B cell (primary cell): ENCODE results near the gene ENG. TPM values are rescaled to one million over a fixed set of nuclear protein-coding genes. Genes with fewer than 3 reads are reported as not detected.
A peak's percentile ranks its signal among the peaks of the same experiment; 100 is the strongest.

Source experiments
- ATAC-seq: fragments of 200-7000 bp; cut with Tn5 transposase; one replicate; pipeline ENCODE4 v1.10.0; 2021; ENCODE audit warnings: low read depth, mild to moderate bottlenecking, moderate number of reproducible peaks, moderate library complexity
- CTCF ChIA-PET: fragments of 350-600 bp; sonication (Branson Sonifier 250); formaldehyde crosslinking; loops from one replicate; lab custom pipeline; 2021; ENCODE audit warnings: antibody characterized with exemption, inconsistent platforms; lab: Charles Lee
- POLR2A ChIA-PET: fragments of 350-600 bp; sonication (Branson Sonifier 250); formaldehyde crosslinking; loops from one replicate; lab custom pipeline; 2021; ENCODE audit warnings: antibody characterized with exemption; lab: Charles Lee
- DNase-seq: peaks from one replicate; pipeline ENCODE4 v3.0.0; 2013
- H2AFZ ChIP-seq: 2 replicates; pipeline ENCODE4 v1.6.1; 2012; ENCODE audit warnings: mild to moderate bottlenecking, low read depth, low read length; ENCODE audit not compliant: insufficient read depth, poor library complexity, severe bottlenecking
- H3K27ac ChIP-seq, 2 donors: 1 replicate in 1 of 2; 2 replicates in 1 of 2; pipeline ENCODE4 v1.5.1; 2012 to 2013; ENCODE audit warnings: low read length in 2 of 2, mild to moderate bottlenecking in 2 of 2, moderate library complexity in 1 of 2
- H3K27me3 ChIP-seq, 4 experiments: fragments of 200-600 bp in 1 of 4; sonication (generic) in 1 of 4; replicated peaks in 1 of 4; 1 replicate in 2 of 4; 2 replicates in 2 of 4; pipeline versions ENCODE4 v1.6.1 to v1.7.0; 2013 to 2016; ENCODE audit warnings: low read length in 3 of 4, mild to moderate bottlenecking in 2 of 4, mixed read lengths in 1 of 4, moderate library complexity in 1 of 4; ENCODE audit not compliant: insufficient read depth in 4 of 4, control insufficient read depth in 3 of 4; ENCODE audit errors: control extremely low read depth in 1 of 4
- H3K36me3 ChIP-seq, 2 experiments: replicated peaks in 1 of 2; 1 replicate in 1 of 2; 2 replicates in 1 of 2; pipeline versions ENCODE4 v1.6.1 to v1.7.1; 2013; ENCODE audit warnings: low read length in 1 of 2; ENCODE audit not compliant: insufficient read depth in 2 of 2, control insufficient read depth in 1 of 2; ENCODE audit errors: control extremely low read depth in 1 of 2, extremely low read depth in 1 of 2
- H3K4me1 ChIP-seq, 2 donors: fragments of 200-600 bp in 1 of 2; sonication (generic) in 1 of 2; 1 replicate in 1 of 2; 2 replicates in 1 of 2; pipeline versions ENCODE4 v1.5.1 to v1.6.1; 2013 to 2017; ENCODE audit warnings: low read length in 2 of 2; ENCODE audit not compliant: control insufficient read depth in 2 of 2, insufficient read depth in 2 of 2
- H3K4me2 ChIP-seq: replicated peaks from 2 replicates; pipeline ENCODE3; 2012; ENCODE audit warnings: mild to moderate bottlenecking, low read depth, low read length; ENCODE audit not compliant: poor library complexity, severe bottlenecking
- H3K4me3 ChIP-seq, 5 experiments: fragments of 200-600 bp in 1 of 5; sonication (generic) in 1 of 5; 1 replicate in 3 of 5; 2 replicates in 2 of 5; pipeline versions ENCODE4 v1.5.1 to v1.7.0; 2011 to 2016; ENCODE audit warnings: low read length in 4 of 5, mild to moderate bottlenecking in 4 of 5, low read depth in 2 of 5, control low read depth in 1 of 5, moderate library complexity in 1 of 5; ENCODE audit not compliant: insufficient read depth in 1 of 5; ENCODE audit errors: control extremely low read depth in 1 of 5, extremely low read depth in 1 of 5
- H3K79me2 ChIP-seq: fragments of 200-600 bp; sonication (generic); one replicate; pipeline ENCODE4 v1.6.0; 2016; ENCODE audit warnings: low read length; ENCODE audit not compliant: control insufficient read depth, insufficient read depth
- H3K9ac ChIP-seq: fragments of 200-600 bp; sonication (generic); 2 replicates; pipeline ENCODE4 v1.6.1; 2017; ENCODE audit warnings: mild to moderate bottlenecking, low read length, moderate library complexity
- H3K9me3 ChIP-seq, 3 donors: one replicate each; pipeline versions ENCODE4 v1.6.1 to v1.7.1; 2013; ENCODE audit warnings: low read length in 2 of 3; ENCODE audit not compliant: control insufficient read depth in 2 of 3, insufficient read depth in 1 of 3; ENCODE audit errors: control extremely low read depth in 1 of 3
- H4K20me1 ChIP-seq: 2 replicates; pipeline ENCODE4 v1.6.0; 2012; ENCODE audit warnings: mild to moderate bottlenecking, low read length; ENCODE audit not compliant: insufficient read depth, control insufficient read depth, poor library complexity, severe bottlenecking
- H3K27ac Mint-ChIP-seq: one replicate; pipeline ENCODE4 v1.8.0; 2021; ENCODE audit warnings: mixed read lengths
- H3K27me3 Mint-ChIP-seq: one replicate; pipeline ENCODE4 v1.8.0; 2021; ENCODE audit warnings: mixed read lengths
- H3K4me1 Mint-ChIP-seq: one replicate; pipeline ENCODE4 v1.8.0; 2021; ENCODE audit warnings: mixed read lengths
- H3K4me3 Mint-ChIP-seq: one replicate; pipeline ENCODE4 v1.8.0; 2021; ENCODE audit warnings: mixed read lengths
- H3K9me3 Mint-ChIP-seq: one replicate; pipeline ENCODE4 v1.8.0; 2022; ENCODE audit warnings: mixed read lengths; ENCODE audit not compliant: insufficient read depth
- CTCF ChIP-seq: fragments of 200-600 bp; IDR thresholded peaks from one replicate; pipeline ENCODE4 v1.8.0; 2022; ENCODE audit warnings: antibody characterized with exemption, mild to moderate bottlenecking
- EZH2 ChIP-seq: IDR thresholded peaks from 2 replicates; pipeline ENCODE4 v1.6.1; 2012; ENCODE audit warnings: borderline replicate concordance, low read depth, mild to moderate bottlenecking, moderate library complexity, low read length; ENCODE audit not compliant: insufficient read depth, poor library complexity, severe bottlenecking
- WGBS: methylation state at CpG from one replicate; pipeline ENCODE4 v1.1.5; 2013; ENCODE audit warnings: missing lambda C conversion rate; ENCODE audit not compliant: insufficient coverage; 5-methylcytosine and 5-hydroxymethylcytosine counted together
- intact Hi-C: fragments of 100-400 bp; cut with micrococcal nuclease; formaldehyde crosslinking; loops from one replicate; pipeline ENCODE4 v1.10.0; 2022
- polyA plus RNA-seq: library from polyadenylated mRNA; depleted of rRNA; stranded (reverse); fragments of >200 nt; gene quantifications from 2 replicates; pipeline ENCODE4 v1.2.3, GENCODE V29; 2012
- total RNA-seq, 2 donors: library from RNA; stranded (reverse); fragments of 120-200 nt in 1 of 2; gene quantifications; 1 replicate in 1 of 2; 2 replicates in 1 of 2; pipeline versions ENCODE4 v1.2.3 to v1.2.4, GENCODE V29; 2013 to 2022

ENG gene
- total and polyA plus RNA-seq, 2 donors (not counting 1 experiment from before 2014, with no cell fraction given), result 5.4 to 12.6 TPM

- Histone ChIP-seq H4K20me1 (peaks cover 27% of the 10 kb centered on the region), H2AFZ (no peak overlapping the region), H3K27ac (peak overlapping the region in 1 of 2 donors; percentile 57), H3K36me3 (peaks cover 0 to 27% of the 10 kb centered on the region in 2 experiments), H3K4me3 (no peak overlapping the region), H3K27me3 (no peaks in the 10 kb centered on the region), H3K4me1 (peaks cover 20 to 29% of the 10 kb centered on the region in 2 donors), H3K9me3 (no peaks in the 10 kb centered on the region), H3K79me2 (peaks cover 16% of the 10 kb centered on the region), H3K9ac (no peak overlapping the region), H3K4me2 (no peak overlapping the region)
- ATAC-seq (no peak), DNase-seq (no peak)
- H3K4me1 Mint-ChIP-seq, result peaks cover 33% of the 10 kb centered on the region
- H3K27ac Mint-ChIP-seq, result peak overlapping the region; percentile 41
- no peaks in the 10 kb centered on the region for H3K9me3 Mint-ChIP-seq
- no peak overlapping the region for H3K4me3 Mint-ChIP-seq
- POLR2A ChIA-PET, result interaction anchor here (0.7 to 2.3 kb wide), 4 partner anchors 8 to 208 kb away, joined by 5 to 10 read pairs (median 6); no protein-coding TSS in a partner anchor
- CTCF ChIA-PET, result interaction anchor here (0.9 kb wide), 1 partner anchor 75 kb away, joined by 3 read pairs; no protein-coding TSS in a partner anchor
- 86% methylated on average over 10 of the region's 14 CpGs for WGBS
- H3K27me3 Mint-ChIP-seq, result no peaks in the 10 kb centered on the region
- intact Hi-C loops, result no loop called here
- no peak for TF ChIP-seq CTCF
These were observed 60.3 kb downstream of the ENG start for GRCh38 chr9:127794001-127794791.

- H3K4me3 ChIP-seq, result no peak overlapping the region
- no peak overlapping the region for H2AFZ ChIP-seq
- Mint-ChIP-seq H3K27ac (peak overlapping the region; percentile 65), H3K9me3 (no peaks in the 10 kb centered on the region), H3K4me1 (peaks cover 36% of the 10 kb centered on the region), H3K4me3 (no peak overlapping the region), H3K27me3 (no peaks in the 10 kb centered on the region)
- 91% methylated on average over 6 of the region's 8 CpGs for WGBS
- peaks cover 37% of the 10 kb centered on the region for H4K20me1 ChIP-seq
- H3K27ac ChIP-seq, result peak overlapping the region in 1 of 2 donors; percentile 3
- POLR2A ChIA-PET, result interaction anchor here (2.3 kb wide), 1 partner anchor 9 kb away, joined by 6 read pairs; no protein-coding TSS in a partner anchor
- peaks cover 20 to 26% of the 10 kb centered on the region in 2 donors for H3K4me1 ChIP-seq
- no peak overlapping the region for H3K9ac ChIP-seq
- peaks cover 0 to 37% of the 10 kb centered on the region in 2 experiments for H3K36me3 ChIP-seq
- intact Hi-C loops, result no loop called here
- H3K27me3 ChIP-seq, result no peaks in the 10 kb centered on the region
- peaks cover 26% of the 10 kb centered on the region for H3K79me2 ChIP-seq
- H3K9me3 ChIP-seq, result no peaks in the 10 kb centered on the region
- CTCF ChIA-PET, result interaction anchor here (0.7 to 2.1 kb wide), 5 partner anchors 17 to 128 kb away, joined by 3 to 14 read pairs (median 4); partner anchors contain the start of gene TOR2A
- TF ChIP-seq CTCF (no peak), EZH2 (no peak)
- DNase-seq, result no peak
- no peak for ATAC-seq
- no peak overlapping the region for H3K4me2 ChIP-seq
These were observed 61.3 kb downstream of the ENG start for GRCh38 chr9:127793093-127793708.
